ENCODE results near the gene PHF2. TPM values are rescaled to one million over a fixed set of nuclear protein-coding genes. Genes with fewer than 3 reads are reported as not detected.

Gene PHF2
- polyA plus RNA-seq, 1 of the 3 experiments (the other 2 are of a cell fraction) = 11.2 TPM

GRCh38 chr9:93549611-93550010, 26.8 kb upstream of the PHF2 start:
- WGBS (ENCODE audit: low lambda C conversion rate) = 90% methylated on average over 5 of the region's 5 CpGs
- no peak overlapping the region for H3K4me3 ChIP-seq (ENCODE audit: low read depth in 2 of 2, low read length in 1 of 2)
- H3K4me1 ChIP-seq (ENCODE audit: control insufficient read depth in 1 of 2, insufficient read depth in 2 of 2, low read depth in 1 of 2, low read length in 1 of 2) = no peaks in the 10 kb centered on the region
- no peak overlapping the region for H2AFZ ChIP-seq (ENCODE audit: low read depth)
- no peaks in the 10 kb centered on the region for H3K9me2 ChIP-seq
- CTCF ChIA-PET = interaction anchor here (2.3 kb wide), 1 partner anchor 17 kb away, joined by 15 read pairs; no protein-coding TSS in a partner anchor
- DNase-seq = no peak
- no peak overlapping the region for H3K4me2 ChIP-seq
- peaks cover 6% of the 10 kb centered on the region; the same call in 1 of the 2 replicates for H3K79me2 ChIP-seq (ENCODE audit: insufficient read depth)
- H3K9me3 ChIP-seq = no peaks in the 10 kb centered on the region
- H4K20me1 ChIP-seq (ENCODE audit: insufficient read depth) = no peaks in the 10 kb centered on the region
- POLR2A ChIA-PET = interaction anchor here (0.7 kb wide), 1 partner anchor 11 kb away, joined by 3 read pairs; no protein-coding TSS in a partner anchor
- no peak overlapping the region for H3K9ac ChIP-seq
- H3K27me3 ChIP-seq (ENCODE audit: insufficient read depth) = no peaks in the 10 kb centered on the region
- peaks cover 49 to 64% of the 10 kb centered on the region in 2 experiments for H3K36me3 ChIP-seq (replicated peaks in 1 of 2; ENCODE audit: control insufficient read depth in 1 of 2, insufficient read depth in 2 of 2, low read length in 1 of 2)
- TF ChIP-seq REST (IDR thresholded peaks at IDR 0.05; ENCODE audit: low read depth, low read length) = no peak
- TF ChIP-seq TAF1 (IDR thresholded peaks at IDR 0.05; ENCODE audit: borderline replicate concordance, low read depth, low read length) = no peak
- no peak for TF ChIP-seq RFX5 (IDR thresholded peaks at IDR 0.05; ENCODE audit: low read length)
- no peak for TF ChIP-seq POLR2AphosphoS5 (IDR thresholded peaks at IDR 0.05; ENCODE audit: low read depth, low read length)
- no peak for TF ChIP-seq NFIC (IDR thresholded peaks at IDR 0.05; ENCODE audit: borderline replicate concordance)
- no peak for TF ChIP-seq CHD2 (IDR thresholded peaks at IDR 0.05; ENCODE audit: low read length, partially characterized antibody)
- no peaks in the 10 kb centered on the region for H3F3A ChIP-seq (replicated peaks; ENCODE audit: insufficient read depth)
- H3K27ac ChIP-seq (ENCODE audit: low read depth in 2 of 2, low read length in 1 of 2) = no peak overlapping the region

GRCh38 chr9:93552923-93553322, 23.5 kb upstream of the PHF2 start:
- WGBS (ENCODE audit: low lambda C conversion rate) = 90% methylated on average over 1 of the region's 1 CpG
- Histone ChIP-seq H3K36me3 (replicated peaks in 1 of 2; ENCODE audit: control insufficient read depth in 1 of 2, insufficient read depth in 2 of 2, low read length in 1 of 2) (peaks cover 57 to 71% of the 10 kb centered on the region in 2 experiments), H3K9me2 (no peaks in the 10 kb centered on the region), H3K27me3 (ENCODE audit: insufficient read depth) (no peaks in the 10 kb centered on the region), H3K27ac (ENCODE audit: low read depth in 2 of 2, low read length in 1 of 2) (no peak overlapping the region), H4K20me1 (ENCODE audit: insufficient read depth) (no peaks in the 10 kb centered on the region), H3F3A (replicated peaks; ENCODE audit: insufficient read depth) (no peaks in the 10 kb centered on the region), H3K4me3 (ENCODE audit: low read depth in 2 of 2, low read length in 1 of 2) (no peak overlapping the region), H3K4me1 (ENCODE audit: control insufficient read depth in 1 of 2, insufficient read depth in 2 of 2, low read depth in 1 of 2, low read length in 1 of 2) (no peaks in the 10 kb centered on the region), H3K79me2 (ENCODE audit: insufficient read depth) (peaks cover 3% of the 10 kb centered on the region; the same call in 1 of the 2 replicates), H3K9ac (no peak overlapping the region), H3K4me2 (no peak overlapping the region), H2AFZ (ENCODE audit: low read depth) (no peak overlapping the region), H3K9me3 (no peaks in the 10 kb centered on the region)
- ChIA-PET CTCF (interaction anchor here (2.7 kb wide), 1 partner anchor 13 kb away, joined by 15 read pairs; no protein-coding TSS in a partner anchor), POLR2A (no interaction called here)
- no peak for DNase-seq
- TF ChIP-seq MAX (IDR thresholded peaks at IDR 0.05; ENCODE audit: low read depth) (no peak), REST (IDR thresholded peaks at IDR 0.05; ENCODE audit: low read depth, low read length) (no peak), PBX3 (IDR thresholded peaks at IDR 0.05) (no peak), RFX5 (IDR thresholded peaks at IDR 0.05; ENCODE audit: low read length) (no peak), TAF1 (IDR thresholded peaks at IDR 0.05; ENCODE audit: borderline replicate concordance, low read depth, low read length) (no peak), RXRA (IDR thresholded peaks at IDR 0.05; ENCODE audit: borderline replicate concordance, low read depth) (no peak), RAD21 (IDR thresholded peaks at IDR 0.05; ENCODE audit: low read length) (no peak), YY1 (IDR thresholded peaks at IDR 0.05; ENCODE audit: low read depth) (no peak)

All from SK-N-SH (cell line).